Thyroid gland (tissue), 4 donors: ENCODE measurements around the gene POTEI. TPM values are rescaled to one million over a fixed set of nuclear protein-coding genes. Genes with fewer than 3 reads are reported as not detected.
"Not testable (repeated sequence)": the region's sequence is repeated elsewhere in the genome, so short reads cannot be mapped to it uniquely, and the experiment has no call there.

Experiments used
- DNase-seq, 2 donors: peaks; one replicate each; pipeline ENCODE4 v3.0.0-alpha.2; 2019
- H3K27ac ChIP-seq, 3 donors: fragments of 200-600 bp; sonication (generic); 1 replicate in 2 of 3; 2 replicates in 1 of 3; pipeline ENCODE4 v1.5.1; 2016 to 2019; ENCODE audit warnings: mild to moderate bottlenecking in 1 of 3, moderate library complexity in 1 of 3
- H3K27me3 ChIP-seq: fragments of 200-600 bp; sonication (generic); one replicate; pipeline ENCODE4 v1.5.1; 2019
- H3K36me3 ChIP-seq, 2 donors: fragments of 200-600 bp; sonication (generic); one replicate each; pipeline ENCODE4 v1.5.1; 2016 to 2019
- H3K4me1 ChIP-seq, 2 donors: fragments of 200-600 bp; sonication (generic); one replicate each; pipeline ENCODE4 v1.5.1; 2017 to 2019
- H3K4me3 ChIP-seq, 3 donors: fragments of 200-600 bp; sonication (generic); replicated peaks in 1 of 3; 1 replicate in 2 of 3; 2 replicates in 1 of 3; pipeline ENCODE4 v1.5.1; 2016; ENCODE audit warnings: mild to moderate bottlenecking in 1 of 3
- H3K9me3 ChIP-seq: fragments of 200-600 bp; sonication (generic); one replicate; pipeline ENCODE4 v1.5.1; 2017
- WGBS, 2 donors: methylation state at CpG; one replicate each; pipeline ENCODE4 v1.1.5; 2017; 5-methylcytosine and 5-hydroxymethylcytosine counted together
- intact Hi-C: fragments of 100-400 bp; cut with DNase I; formaldehyde crosslinking; loops from one replicate; pipeline ENCODE4 v1.15.1; 2023
- total RNA-seq, 4 donors: library from RNA; depleted of rRNA; stranded (reverse); fragments of >200 nt; gene quantifications; one replicate each; pipeline ENCODE4 v1.2.3, GENCODE V29; 2016

Gene POTEI
- under 1 TPM in 2 of 4 donors, not detected in 2; 0.11 to 0.27 TPM for total RNA-seq

DNA sequence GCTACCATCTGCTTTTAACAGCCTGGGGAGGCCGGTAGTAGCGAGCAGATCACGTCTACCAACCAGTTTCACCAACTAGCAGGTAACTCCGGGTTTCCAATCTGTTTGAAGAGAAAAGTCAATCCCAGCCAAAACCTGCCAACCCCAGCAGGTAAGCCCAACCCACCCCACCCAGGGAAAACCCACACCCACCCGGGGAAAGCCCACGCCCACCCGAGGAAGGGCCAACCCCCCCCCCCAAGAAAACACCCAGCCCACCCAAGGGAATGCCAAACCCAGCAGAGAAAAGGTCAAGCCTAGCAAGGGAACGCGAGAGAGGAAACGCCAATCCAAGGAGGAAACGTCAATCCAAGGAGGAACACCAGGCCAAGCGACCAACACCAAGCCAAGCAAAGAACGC, at the start of gene POTEI:
Gene POTEI, minus strand, starts transcription at position 101 of the 400 bp plus-strand sequence. Its CDS starts 93 bp downstream, at position 8.
- WGBS, 2 donors = no CpG with 5 or more reads among the region's 13 CpGs
- H3K4me3 ChIP-seq, H3K9me3 ChIP-seq, H3K4me1 ChIP-seq, H3K27ac ChIP-seq, H3K36me3 ChIP-seq, H3K27me3 ChIP-seq, DNase-seq, intact Hi-C loops: not testable (repeated sequence)

DNA sequence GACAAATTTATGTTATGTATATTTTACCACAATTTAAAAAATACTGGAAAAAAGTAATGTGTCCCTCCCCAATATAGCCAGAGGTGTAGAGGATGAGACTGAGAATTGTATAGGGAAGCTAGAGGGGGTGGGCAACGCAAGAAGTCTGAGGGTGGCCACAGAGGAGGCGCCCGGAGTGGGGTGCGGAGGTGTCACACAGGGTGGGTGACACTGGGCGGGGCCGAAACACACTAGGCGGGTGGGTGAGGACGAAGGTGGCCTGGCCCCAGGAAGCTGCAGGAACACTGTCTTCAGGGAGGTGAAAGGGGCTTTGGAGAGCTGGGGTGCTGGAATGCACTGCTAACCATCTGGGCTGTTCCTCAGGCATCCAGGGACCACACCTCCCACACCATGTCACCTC, 47.3 kb upstream of the POTEI start:
- H3K36me3 ChIP-seq, H3K4me3 ChIP-seq, H3K4me1 ChIP-seq, H3K27ac ChIP-seq, H3K9me3 ChIP-seq, DNase-seq, intact Hi-C loops, H3K27me3 ChIP-seq: not testable (repeated sequence)
- WGBS, 2 donors = no CpG with 5 or more reads among the region's 8 CpGs

DNA sequence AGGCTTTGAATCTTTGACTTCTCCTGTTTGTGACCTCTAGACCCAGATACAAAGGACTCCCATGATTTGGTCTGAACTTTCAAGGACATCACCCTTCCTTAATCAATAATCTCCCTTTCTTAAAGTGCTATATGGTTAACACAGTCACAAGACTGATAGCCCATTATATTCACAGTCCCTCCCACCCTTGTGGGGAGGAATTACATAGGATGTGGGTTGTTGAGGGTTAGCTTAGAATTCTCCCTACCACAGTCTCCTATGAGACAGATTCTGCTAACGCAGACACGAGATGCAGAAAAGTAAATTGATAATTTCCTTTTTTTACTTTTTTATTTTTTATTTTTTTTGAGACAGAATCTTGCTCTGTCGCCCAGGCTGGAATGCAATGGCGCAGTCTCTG, 45.0 kb upstream of the POTEI start:
- WGBS, 2 donors = no CpG with 5 or more reads among the region's 4 CpGs
- intact Hi-C loops = not testable (repeated sequence)

DNA sequence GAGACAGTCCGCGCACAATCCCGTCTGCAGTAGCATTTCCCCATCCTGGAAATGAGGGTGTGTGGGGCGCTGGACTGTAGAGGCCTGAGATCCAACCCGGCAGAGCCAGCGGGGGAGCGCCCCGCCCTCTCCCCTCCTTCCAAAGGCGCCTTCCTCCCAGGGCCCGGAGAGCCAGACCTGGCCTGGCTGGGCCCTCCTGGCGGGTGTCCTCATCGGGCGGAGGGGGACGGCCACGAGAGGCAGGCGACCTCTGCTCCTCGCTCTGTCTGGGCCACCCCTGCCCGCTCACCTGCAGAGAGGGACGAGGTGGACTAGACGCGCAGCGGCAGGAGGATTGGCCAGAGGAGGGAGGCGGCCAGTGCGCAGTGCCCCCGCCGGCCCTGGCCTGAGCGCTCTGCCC, 40.3 kb upstream of the POTEI start:
- no CpG with 5 or more reads among the region's 27 CpGs for WGBS, 2 donors
- H3K9me3 ChIP-seq, H3K27ac ChIP-seq, DNase-seq, H3K36me3 ChIP-seq, H3K27me3 ChIP-seq, H3K4me1 ChIP-seq, H3K4me3 ChIP-seq, intact Hi-C loops: not testable (repeated sequence)

More for the DNA sequence above, 45.0 kb upstream of the POTEI start:
- not testable (repeated sequence) for H3K9me3 ChIP-seq, H3K27me3 ChIP-seq, DNase-seq, H3K4me3 ChIP-seq, H3K4me1 ChIP-seq, H3K36me3 ChIP-seq, H3K27ac ChIP-seq

DNA sequence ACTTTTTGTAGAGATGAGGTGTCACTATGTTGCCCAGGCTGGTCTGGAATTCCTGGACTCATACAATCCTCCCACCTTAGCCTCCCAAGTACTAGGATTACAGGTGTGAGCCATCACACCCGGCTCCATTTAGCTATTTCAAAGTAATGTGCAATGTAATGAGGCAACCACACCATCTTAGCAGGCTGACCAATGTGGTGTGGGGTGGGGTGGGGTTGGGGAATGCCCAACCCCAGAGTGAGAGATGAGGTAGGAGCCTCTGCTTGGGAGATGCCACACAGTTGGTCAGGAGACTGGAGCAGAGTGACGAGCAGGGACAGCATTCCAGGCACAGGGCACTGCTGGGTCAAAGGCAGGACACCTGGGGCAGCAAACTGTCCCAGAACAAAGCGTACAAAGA, 39.3 kb upstream of the POTEI start:
- H3K27me3 ChIP-seq, H3K36me3 ChIP-seq, H3K27ac ChIP-seq, H3K4me1 ChIP-seq, intact Hi-C loops, DNase-seq, H3K4me3 ChIP-seq, H3K9me3 ChIP-seq: not testable (repeated sequence)
- no CpG with 5 or more reads among the region's 3 CpGs for WGBS, 2 donors

GRCh38 chr2:130544978-130545377, 35.9 kb upstream of the POTEI start:
- H3K9me3 ChIP-seq, intact Hi-C loops, DNase-seq, H3K27me3 ChIP-seq, H3K4me1 ChIP-seq, H3K27ac ChIP-seq, H3K36me3 ChIP-seq, H3K4me3 ChIP-seq: not testable (repeated sequence)
- WGBS, 2 donors = no CpG with 5 or more reads among the region's 5 CpGs

DNA sequence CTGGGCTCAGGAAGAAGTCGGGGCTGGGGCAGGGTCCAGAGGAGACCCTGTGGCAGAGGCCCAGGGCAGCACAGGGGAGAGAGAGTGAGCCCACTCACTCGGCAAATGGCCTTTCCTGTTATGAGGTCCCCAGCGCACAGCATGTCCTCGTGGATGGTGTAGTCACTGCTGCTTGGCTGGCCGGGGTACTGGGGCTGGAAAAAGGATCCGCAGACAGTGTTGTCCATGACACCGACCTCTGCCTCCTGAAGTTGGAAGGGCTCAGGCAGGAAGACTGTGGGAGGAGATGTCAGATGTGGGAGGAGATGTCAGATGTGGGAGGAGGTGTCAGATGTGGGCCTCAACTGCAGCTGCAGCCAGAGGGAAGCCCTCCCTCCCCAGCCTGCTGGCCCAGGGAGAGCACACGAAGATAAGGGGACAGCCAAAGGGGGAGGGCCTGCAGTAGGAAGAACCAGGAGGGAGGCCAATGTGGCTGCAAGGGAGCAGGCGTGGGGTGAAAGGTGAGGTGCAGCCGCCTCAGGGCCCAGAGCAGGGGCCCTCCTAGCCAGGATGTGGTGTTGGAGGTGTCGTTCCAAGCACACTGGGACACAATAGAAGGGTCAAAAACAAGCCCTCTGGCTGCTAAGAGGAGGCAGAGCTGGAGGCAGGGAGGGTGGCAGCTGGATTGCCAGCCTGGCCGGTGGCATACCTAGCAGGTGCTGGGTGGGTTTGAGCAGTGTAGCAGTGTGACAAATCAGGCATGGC, 34.8 kb upstream of the POTEI start:
- H3K4me1 ChIP-seq, DNase-seq, H3K9me3 ChIP-seq, intact Hi-C loops, H3K36me3 ChIP-seq, H3K27me3 ChIP-seq, H3K4me3 ChIP-seq, H3K27ac ChIP-seq: not testable (repeated sequence)
- no CpG with 5 or more reads among the region's 12 CpGs for WGBS, 2 donors

DNA sequence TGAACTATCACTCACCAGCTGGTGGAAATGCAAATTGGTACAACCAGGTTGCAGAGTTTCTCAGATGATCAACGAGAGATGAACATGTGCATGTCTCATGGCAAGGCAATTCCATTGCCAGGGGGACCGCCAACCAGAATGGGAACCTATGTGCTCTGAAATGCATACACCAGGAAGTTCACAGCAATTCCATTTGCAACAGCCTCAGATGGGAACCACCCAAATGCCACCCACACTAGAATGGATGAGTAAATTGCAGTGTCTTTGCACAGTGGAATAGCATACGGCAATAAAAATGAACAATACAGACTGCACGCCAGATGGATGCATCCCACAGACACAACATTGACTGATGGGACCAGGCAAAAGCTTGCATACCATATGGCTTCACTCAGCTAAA, 33.7 kb upstream of the POTEI start:
- H3K27ac ChIP-seq, H3K9me3 ChIP-seq, H3K27me3 ChIP-seq, H3K4me1 ChIP-seq, H3K4me3 ChIP-seq, H3K36me3 ChIP-seq, DNase-seq, intact Hi-C loops: not testable (repeated sequence)
- no CpG with 5 or more reads among the region's 4 CpGs for WGBS, 2 donors

DNA sequence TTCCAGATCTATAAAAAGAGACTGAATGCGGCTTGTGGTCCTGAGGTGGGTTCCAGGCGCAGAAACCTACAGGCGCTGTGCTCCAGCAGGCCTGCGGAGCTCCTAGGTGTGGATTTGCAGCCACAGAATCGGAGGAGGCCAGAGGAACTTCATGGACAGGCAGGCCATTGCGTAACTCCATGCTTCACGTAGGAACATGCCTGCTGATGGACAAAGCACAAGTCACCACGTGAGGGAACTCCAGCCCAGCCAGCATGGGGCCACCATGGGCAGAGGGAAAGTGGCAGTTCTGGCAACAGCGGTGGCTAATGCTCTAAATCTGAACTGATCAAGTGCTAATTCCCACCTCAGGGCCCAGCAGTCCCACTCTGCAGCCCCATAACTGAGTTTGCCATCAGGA, 29.1 kb upstream of the POTEI start:
- WGBS, 2 donors = no CpG with 5 or more reads among the region's 9 CpGs
- intact Hi-C loops, DNase-seq: not testable (repeated sequence)

DNA sequence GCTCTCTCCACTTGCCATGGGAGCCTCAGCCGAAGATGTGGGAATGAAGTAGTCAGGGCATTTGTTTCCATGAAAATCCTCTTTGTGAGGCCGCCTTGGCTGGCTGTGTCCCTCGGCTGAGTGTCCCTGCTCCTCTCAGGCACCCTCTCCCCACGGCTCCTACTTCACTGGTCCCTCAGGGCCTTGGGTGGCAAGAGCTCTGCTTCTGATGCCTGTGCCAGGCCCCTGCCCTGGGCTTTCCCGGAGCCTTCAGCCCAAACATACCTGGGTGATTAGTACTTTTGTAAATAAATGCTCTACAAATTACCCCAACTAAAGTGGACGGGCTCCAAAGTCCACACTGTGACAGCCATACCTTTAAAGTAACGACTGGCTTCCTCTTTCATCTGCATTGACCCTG, 27.5 kb upstream of the POTEI start:
- DNase-seq, H3K27me3 ChIP-seq, H3K4me3 ChIP-seq, intact Hi-C loops, H3K9me3 ChIP-seq, H3K27ac ChIP-seq, H3K36me3 ChIP-seq, H3K4me1 ChIP-seq: not testable (repeated sequence)
- WGBS, 2 donors = no CpG with 5 or more reads among the region's 7 CpGs

More for the DNA sequence above, 29.1 kb upstream of the POTEI start:
- not testable (repeated sequence) for H3K4me1 ChIP-seq, H3K36me3 ChIP-seq, H3K27me3 ChIP-seq, H3K27ac ChIP-seq, H3K9me3 ChIP-seq, H3K4me3 ChIP-seq

DNA sequence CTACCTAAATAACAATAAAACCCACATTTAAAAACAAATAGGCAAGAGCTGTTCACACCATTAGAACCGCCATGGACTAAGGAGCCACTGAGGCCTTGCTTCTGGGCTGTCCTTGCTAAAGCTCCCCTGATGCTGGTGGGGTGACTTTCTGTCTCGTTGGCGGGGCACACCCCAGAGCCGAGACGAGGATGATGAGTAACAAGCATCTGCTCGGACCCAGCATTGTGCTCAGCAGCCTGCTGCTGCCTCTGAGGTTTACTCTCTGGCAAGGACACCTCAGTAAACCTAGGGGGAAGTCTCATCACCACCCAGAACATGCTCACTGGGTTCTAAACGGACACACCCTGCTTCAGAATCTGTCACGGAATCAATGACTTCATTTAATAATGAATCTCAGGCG, 22.5 kb upstream of the POTEI start:
- H3K4me3 ChIP-seq, DNase-seq, intact Hi-C loops, H3K27me3 ChIP-seq, H3K36me3 ChIP-seq, H3K9me3 ChIP-seq, H3K4me1 ChIP-seq, H3K27ac ChIP-seq: not testable (repeated sequence)
- WGBS, 2 donors = no CpG with 5 or more reads among the region's 9 CpGs

- H3K4me3 ChIP-seq, H3K27me3 ChIP-seq, H3K9me3 ChIP-seq, H3K27ac ChIP-seq, H3K36me3 ChIP-seq, intact Hi-C loops, DNase-seq, H3K4me1 ChIP-seq: not testable (repeated sequence)
- WGBS, 2 donors = no CpG with 5 or more reads among the region's 5 CpGs
These were observed 22.1 kb upstream of the POTEI start for GRCh38 chr2:130531225-130531624.

DNA sequence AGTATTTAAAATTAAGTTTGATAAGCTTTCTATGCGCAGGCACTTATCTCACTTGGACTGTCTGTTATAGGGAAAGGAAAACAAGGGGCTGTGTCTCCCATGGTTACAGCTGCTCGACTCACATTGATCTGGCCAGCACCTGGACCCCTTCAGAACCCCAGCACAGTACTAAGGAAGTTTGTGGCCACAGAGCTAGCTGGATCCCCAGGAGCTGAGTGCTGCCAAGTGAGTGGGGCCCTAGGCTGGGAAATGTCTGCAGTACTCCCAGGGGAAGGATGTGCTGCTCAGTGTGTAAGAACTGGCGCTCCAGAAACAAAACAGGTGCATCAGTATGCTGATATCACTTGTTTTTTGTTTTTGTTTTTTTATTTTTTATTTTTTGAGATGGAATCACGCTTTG, 21.1 kb upstream of the POTEI start:
- H3K9me3 ChIP-seq, H3K27me3 ChIP-seq, H3K4me3 ChIP-seq, H3K27ac ChIP-seq, H3K4me1 ChIP-seq, intact Hi-C loops, DNase-seq, H3K36me3 ChIP-seq: not testable (repeated sequence)
- WGBS, 2 donors = no CpG with 5 or more reads among the region's 4 CpGs
